HTERT RPE-1 (cell line): ENCODE measurements around the gene BMP8A.
"Not testable (repeated sequence)": the region's sequence is repeated elsewhere in the genome, so short reads cannot be mapped to it uniquely, and the experiment has no call there.

ENCODE experiments used
- in situ Hi-C: fragments of 300-500 bp; cut with MboI; formaldehyde crosslinking; loops from 4 replicates; pipeline ENCODE4 v1.14.3; 2020; ENCODE audit warnings: low sequenced_read_pairs

Gene BMP8A

DNA sequence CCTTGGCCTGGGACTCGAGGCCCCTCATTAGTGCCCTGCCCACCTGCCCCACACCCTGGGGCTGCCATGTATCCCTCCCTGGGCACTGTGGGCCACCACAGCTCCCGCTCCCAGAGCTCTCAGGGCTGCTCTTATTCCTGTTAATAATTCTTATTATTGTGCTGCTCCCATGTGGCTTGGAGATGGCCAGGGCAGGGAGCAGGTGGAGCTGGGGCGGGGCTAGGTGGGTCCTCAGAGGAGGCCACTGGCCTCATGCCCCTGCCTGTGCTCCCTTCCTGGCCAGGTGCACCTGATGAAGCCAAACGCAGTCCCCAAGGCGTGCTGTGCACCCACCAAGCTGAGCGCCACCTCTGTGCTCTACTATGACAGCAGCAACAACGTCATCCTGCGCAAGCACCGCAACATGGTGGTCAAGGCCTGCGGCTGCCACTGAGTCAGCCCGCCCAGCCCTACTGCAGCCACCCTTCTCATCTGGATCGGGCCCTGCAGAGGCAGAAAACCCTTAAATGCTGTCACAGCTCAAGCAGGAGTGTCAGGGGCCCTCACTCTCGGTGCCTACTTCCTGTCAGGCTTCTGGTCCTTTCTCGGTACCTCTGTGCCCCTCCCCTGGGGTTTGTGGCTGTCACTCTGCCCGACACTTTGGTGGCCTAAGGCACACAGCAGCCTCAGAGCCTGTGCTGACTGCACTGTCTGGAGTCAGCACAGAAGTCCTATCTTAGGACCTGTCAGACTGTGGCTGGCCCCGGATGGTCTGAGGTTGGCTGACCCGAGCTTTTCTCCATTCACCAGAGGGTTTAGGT lies 34.1 kb downstream of the BMP8A start:
- in situ Hi-C loops: no loop called here

DNA sequence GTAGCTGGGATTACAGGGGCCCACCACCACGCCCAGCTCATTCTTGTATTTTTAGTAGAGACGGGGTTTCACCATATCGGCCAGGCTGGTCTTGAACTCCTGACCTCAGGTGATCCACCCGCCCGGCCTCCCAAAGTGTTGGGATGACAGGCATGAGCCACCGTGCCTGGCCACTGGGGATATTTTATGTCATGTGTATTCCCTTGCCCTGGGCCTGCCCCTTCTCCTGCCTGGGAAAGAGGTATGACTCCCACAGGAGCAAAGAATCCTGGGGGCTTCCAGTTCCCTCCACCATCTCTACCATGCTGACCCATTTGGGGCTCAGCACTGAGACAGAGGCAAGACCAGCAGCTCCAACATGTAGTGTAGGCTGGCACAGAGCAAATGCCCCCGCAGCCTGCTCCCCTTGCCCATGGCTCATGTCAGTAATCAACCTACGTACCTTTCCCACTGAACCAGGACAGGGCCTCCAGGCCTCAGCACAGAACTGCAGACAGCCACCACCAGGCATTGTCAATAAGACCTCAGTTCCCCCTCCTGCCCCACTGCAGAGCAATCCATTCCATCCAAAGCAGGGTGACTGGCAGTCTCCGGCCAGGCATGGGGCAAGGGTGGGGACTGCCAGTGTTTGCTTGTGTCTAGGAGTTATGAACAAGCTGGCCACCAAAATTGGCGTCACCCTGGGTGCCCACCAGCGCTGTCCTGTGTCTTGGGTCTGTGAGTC lies 35.2 kb downstream of the BMP8A start:
- in situ Hi-C loops: no loop called here

DNA sequence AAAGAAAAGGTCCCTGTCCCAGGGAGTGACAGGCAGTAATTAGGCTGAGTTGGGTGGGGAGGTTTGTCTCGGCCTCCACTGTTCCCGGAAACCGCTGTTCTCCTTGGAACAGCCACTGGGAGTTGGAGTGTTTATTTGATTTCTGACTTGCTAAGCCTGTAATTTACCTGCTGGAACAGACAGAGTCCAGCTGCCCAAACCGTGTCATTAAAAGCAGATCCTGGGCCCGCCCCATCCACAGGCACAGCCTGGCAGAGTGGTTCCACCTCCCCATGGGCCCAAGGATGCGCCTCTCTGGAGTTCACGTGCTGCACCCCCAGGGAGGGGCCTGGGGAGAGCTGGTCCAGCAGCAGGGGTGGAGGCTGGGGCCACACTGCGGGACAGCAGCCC lies 35.7 kb downstream of the BMP8A start:
- in situ Hi-C loops: not testable (repeated sequence)

DNA sequence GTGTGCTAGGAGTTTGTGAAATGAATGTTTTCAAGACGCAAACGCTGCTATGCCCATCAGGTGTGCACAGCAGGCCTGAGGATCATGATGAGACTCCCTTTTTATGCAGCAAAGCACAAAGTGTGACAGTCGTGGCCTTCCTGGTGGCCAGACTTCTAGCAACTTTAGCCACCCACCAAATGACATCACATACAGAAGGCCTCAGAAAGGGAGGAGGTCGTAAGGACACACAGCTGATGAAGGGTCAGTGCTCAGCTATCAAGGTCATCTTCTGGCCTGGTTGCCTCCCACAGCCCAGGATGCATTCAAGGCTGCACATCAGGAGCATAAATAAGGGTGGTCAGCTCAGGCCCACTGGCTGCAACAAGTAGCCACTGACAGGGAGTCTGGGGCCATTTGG lies 36.6 kb downstream of the BMP8A start:
- in situ Hi-C loops: no loop called here

DNA sequence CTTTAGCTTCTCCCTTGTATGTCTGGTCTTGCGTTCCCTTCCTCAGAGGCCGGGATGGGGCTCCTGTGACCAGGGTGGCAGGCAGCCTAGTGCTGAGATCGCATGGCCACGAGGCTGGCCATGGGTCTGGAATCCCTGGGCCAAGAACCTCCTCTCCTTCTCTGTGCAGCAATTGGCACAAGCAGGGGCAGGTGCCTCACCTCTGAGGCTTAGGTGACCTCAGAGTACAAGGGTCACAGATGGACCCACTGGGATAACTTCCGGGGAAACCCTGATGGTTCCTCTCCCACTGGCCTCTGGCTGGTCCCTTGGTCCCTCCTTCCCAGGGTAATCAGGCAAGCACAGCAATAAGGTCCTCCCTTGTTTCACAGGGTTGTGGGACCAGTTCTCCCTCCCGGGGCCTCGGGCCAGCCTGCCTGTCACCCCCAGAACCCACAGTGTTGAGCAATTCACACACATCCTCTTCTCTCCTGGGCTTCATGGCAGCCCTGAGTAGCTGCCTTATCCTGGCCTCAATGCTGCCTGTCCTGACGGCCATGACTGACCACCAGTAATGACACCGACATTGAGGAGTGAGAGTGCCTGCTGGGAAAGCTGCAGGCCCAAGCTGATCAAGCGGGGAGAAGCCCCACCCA lies 38.6 kb downstream of the BMP8A start:
- in situ Hi-C loops: no loop called here

DNA sequence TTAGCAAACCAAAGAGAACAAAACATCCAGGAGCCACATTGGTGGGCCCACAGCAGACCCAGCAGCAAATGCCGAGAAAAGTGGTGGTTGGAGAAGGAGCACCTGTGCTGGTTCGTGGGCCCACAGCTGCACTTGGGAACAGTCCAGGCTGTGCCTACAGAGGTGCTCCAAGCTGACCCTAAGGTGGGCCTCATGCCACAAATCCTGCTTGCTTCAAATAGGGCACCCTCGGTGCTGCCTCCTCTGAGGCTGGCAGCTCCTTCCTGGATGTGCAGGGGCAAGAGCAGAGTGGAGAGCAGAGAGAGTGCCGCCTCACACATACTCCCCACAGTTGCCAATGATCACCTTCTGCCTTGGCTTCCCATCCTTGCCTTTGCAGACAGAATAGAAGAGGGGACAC lies 40.1 kb downstream of the BMP8A start:
- in situ Hi-C loops: no loop called here

DNA sequence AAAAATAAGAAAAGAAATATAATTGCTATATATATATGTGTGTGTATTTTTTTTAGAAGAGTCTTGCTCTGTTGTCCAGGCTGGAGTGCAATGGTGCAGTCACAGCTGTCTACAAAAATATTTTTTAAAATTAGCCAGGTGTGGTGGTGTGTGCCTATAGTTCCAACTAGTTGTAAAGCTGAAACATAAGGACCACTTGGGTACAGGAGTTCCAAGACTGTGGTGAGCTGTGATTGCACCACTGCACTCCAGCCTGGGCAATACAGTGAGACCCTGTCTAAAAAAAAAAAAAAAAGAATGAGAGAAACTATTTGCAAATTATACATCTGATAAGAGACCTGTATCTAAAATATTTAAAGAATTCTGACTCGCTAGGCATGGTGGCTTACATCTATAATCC lies 42.0 kb downstream of the BMP8A start:
- in situ Hi-C loops: no loop called here

DNA sequence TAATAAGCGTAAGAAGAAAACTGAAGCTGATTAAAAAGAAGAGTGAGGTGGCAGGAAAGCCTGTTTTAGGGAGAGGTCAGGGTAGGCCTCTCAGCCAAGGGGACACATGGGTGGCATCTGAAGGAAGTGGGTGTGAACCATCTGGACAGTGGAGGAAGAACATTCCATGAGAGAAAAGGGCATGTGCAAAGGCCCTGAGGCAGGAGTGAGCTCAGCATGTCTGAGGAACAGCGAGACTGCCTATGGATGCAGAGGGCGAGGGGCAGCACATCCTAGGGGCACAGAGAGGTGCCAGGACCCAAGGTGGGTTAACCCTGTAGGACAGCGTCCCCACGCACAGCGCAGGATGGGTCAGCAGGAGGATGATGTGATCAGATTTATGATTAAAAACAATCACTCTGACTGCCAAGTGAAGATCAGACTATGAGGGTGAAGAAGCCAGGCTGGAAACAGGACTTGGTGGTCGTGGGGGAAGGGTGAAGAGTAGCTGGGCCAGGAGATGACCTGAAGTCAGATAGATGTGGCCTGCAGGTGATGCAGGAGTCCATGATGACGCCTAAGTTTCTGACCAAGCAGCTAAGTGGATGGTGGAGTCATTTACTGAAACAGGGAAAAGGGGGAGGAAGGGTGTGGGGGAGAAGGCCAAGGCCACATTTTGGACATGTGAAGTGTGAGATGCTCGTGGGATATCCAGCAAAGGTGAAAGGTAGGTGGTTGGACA lies 47.3 kb downstream of the BMP8A start:
- in situ Hi-C loops: no loop called here

DNA sequence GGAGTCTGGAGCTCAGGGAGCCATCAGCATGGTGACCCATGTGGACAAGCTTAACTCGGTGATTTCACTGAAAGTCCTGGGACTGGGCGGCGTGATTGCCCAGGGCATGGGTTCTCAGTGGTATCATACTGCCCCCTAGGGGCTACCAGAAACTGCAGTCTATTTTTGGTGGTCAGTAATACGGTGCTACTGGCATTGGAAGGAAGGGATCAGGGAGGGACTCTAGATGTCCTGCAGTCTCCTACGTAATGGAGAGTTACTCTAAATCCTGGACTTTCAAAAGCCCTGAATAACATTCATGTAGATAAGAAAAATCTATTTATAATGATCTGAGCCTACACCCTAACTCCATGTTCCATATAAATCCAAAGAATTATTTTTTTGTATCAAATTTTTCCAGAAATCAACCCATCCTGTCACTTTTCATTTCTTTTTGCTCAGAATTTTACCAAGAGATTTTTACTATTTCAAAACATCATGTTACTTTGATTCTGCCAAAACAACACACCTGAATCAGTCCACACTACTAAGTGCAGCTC lies 47.9 kb downstream of the BMP8A start:
- in situ Hi-C loops: no loop called here

DNA sequence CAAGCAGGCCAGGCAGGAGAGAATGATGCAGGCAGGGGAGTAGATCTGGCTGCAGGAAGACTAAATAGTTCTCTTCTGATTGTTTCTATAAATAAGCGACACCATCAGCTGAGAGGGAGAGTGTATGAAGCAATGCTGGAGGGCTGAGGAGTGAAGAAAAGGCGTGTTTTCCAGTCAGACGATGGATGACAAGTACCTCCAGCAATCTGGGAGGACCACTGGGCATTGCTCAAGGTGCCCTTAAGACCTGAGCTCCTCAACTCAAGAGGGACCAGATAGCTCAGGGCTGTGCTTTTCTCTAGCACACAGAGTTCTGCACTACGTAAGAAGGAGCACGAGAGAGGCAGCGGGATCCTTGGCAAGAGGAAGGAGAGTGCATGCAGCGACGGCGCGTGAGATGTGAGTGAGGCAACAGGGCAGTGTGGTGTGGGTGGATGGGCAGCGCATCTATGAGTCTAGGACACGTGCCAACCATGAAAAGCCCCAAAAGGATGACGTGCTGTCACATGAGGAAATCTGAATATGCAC lies 49.1 kb downstream of the BMP8A start:
- in situ Hi-C loops: no loop called here

DNA sequence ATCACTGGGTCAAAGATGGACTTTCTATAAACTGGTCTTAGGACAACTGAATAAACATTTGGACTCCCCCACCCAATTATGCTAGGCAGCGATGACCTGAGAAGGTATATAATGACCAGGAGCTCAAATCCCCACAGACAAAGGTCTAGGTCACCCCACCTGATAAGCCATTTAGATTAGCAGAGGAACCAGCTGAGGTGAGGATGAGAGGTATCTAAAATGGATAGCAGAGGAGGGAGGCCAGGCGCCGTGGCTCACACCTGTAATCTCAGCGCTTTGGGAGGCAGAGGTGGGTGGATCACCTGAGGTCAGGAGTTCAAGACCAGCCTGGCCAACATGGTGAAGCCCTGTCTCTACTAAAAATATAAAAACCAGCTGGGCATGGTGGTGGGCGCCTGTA lies 51.5 kb downstream of the BMP8A start:
- in situ Hi-C loops: no loop called here

DNA sequence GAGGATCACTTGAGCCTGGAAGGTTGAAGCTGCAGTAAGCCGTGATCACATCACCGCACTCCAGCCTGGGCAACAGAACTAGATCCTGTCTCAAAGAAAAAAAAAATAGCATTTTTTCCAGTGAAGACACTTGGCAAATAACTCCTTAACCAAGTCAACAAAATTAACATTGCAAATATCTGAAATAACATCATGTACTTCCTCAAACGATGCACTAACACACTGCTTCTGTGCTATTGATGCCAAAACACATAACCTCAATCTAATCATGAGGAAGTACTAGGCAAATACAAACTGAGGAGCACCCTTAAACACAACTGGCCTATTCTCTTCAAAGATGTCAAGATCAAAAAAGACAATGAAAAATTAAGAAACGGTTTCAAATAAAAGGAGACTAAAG lies 52.9 kb downstream of the BMP8A start:
- in situ Hi-C loops: no loop called here

DNA sequence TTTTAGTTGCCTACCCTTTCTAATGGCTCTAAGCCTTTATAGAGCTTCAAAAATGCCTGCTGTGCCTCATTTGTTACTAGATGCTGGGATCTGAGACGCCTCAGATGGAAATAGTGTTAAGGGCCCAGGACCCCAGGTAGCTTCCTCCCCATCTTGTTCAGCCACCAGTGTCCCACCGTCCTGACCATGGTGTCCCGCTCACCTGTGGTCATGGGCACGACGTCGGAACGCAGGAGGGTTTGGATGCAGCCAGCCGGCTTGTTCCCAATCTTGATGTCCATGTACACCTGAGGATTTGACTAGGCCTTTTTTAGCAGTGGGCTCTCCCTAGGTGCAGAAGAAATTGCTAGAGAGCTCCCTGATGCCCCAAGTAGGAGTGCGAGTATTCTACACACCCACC lies 54.1 kb downstream of the BMP8A start:
- in situ Hi-C loops: no loop called here

DNA sequence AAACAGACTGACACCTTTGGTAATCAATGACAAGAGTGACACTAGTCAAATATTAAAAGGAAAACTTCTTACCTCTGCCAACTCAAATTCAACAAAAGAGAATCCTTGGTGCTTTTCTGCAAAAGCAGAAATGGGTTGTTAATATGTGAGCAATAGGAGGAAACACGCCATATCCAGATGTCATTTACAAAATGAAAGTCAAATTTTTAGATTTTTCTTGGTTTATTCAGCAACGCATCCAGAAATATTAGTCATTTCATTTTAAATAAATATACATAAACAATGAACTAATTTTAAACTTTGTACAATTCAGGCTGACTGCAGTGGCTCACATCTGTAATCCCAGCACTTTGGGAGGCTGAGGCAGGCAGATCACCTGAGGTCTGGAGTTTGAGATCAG lies 62.8 kb downstream of the BMP8A start:
- in situ Hi-C loops: no loop called here

DNA sequence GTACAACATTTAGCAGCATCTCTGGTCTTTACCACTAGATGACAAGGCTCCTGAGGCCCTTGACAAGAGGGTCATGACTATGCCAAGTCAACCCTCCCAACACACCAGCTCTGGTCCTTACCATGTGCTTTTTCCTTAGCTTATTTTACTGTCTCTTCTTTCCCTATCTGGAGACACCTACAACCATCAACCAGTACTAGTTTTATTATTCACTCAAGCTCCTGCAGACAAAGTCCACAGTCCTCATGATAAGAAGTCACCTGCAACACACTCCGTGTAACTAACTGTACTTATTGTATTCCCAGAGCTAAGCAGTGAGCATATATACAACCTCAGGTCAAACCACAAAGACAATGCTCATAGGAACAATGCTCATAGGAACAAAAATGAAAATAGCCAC lies 69.8 kb downstream of the BMP8A start:
- in situ Hi-C loops: no loop called here

DNA sequence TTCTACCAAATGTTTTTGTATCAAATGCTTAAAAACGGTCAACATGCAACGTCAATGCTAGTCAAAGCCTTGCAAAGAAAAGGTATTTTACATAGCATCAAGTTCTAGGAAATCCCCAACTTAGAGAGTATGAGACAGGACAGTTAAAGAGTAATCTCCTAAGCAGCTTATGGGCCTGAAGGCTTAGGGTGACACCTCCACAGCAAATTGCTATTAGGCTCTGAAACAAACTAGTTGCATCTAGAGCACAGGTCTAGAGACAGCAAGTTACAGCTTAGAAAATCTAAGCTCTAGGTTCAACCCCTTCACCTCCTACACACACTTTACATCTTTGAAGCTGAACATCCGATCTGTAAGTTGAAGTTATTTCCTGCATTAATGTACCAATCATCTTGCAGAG lies 71.5 kb downstream of the BMP8A start:
- in situ Hi-C loops: no loop called here

DNA sequence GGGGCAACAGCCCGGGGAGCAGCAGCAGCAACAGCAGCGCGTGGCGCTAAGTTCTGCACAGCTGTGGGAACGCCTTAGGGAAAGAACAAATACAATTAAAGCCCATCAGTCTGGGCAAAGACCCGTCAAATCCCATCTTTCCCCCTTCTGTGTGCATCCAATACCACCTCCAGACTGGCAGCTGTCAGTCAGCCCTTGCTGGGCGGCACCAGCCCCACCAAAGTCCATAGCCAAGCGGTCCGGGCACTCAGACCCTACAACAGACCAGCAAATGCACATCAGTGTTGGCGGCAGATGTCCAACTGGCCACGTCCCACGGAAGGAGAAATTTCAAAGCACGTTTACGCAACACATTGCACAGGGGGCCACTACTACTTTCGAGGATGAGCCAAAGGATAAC lies 72.2 kb downstream of the BMP8A start:
- in situ Hi-C loops: no loop called here

DNA sequence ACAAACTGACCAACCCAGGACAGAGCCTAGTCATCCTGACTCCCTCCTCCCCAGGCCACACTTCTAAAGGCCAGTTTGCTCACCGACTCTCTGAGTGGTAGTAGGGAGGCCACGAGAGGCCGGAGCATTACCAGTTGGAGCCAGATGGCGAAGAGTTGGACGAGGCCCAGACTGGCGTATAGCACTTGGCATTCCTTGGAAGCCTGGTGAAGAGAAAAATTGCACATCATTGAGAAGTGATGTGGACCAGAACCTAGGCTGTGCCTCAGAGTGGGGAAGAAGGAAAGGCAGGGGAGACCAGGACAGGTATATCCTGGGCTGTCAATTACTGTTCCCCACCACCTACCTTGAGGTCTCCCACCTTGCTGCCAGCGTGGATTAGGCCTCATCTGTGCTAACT lies 72.9 kb downstream of the BMP8A start:
- in situ Hi-C loops: no loop called here

DNA sequence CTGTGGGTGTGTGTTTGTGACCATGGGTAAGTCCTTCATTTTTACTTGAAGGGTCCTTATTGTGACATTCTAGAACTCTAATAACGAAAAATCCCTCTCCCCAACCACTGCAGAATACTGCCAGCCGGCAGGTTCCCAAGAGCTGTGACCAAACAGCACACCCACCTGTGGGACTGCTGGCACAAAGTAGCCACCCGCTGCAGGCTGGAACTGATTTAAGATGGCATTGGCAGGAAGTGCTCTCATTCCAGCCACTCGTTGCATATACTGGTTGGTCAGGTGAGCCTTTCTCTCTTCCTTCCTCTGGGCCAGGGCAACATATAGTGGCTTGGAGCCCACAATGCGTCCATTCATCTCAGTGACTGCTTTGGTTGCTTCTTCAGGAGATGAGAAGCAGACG lies 73.5 kb downstream of the BMP8A start:
- in situ Hi-C loops: no loop called here

DNA sequence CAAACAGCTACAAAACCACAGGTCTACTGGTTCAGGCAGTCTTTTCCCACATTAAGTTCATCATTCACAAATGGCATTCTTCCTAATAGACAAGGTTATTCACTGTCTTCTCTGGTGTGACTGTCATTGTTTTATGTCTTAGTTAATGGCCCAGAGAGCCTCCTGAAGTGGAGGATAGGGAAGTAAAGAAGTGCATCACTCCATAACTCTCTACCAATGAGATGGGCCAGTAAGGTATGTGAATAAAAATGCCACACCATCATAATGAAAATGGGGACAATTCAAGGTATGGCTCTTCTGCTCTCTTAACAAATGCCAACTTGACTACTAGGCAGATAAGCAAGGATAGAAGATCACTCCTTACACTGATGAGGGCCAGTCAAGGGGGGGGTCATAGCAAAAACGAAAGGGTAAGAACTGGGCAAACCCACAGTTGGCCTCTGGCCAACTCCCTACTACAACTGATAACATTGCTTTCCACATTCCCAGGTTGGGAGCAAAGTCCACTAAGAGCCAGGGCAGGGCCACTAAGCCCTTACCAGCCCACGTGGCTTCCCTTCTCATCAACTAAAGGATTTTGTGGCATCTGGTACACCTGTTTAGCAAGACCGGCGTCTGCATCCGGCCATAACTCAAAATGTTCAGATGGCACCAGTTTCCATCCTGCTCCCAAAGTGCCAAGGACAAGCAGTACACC lies 75.2 kb downstream of the BMP8A start:
- in situ Hi-C loops: no loop called here
